ENCODE data around the gene SCAMP4.

The SCAMP4 gene

GRCh38 chr19:1953037-1953436 is 47.8 kb downstream of the SCAMP4 start:
- no peak overlapping the region for H3K4me3 ChIP-seq (ENCODE audit: low read length)
- no peak for TF ChIP-seq ZNF274 (IDR thresholded peaks at IDR 0.05; ENCODE audit: low read depth, low read length)

DNA sequence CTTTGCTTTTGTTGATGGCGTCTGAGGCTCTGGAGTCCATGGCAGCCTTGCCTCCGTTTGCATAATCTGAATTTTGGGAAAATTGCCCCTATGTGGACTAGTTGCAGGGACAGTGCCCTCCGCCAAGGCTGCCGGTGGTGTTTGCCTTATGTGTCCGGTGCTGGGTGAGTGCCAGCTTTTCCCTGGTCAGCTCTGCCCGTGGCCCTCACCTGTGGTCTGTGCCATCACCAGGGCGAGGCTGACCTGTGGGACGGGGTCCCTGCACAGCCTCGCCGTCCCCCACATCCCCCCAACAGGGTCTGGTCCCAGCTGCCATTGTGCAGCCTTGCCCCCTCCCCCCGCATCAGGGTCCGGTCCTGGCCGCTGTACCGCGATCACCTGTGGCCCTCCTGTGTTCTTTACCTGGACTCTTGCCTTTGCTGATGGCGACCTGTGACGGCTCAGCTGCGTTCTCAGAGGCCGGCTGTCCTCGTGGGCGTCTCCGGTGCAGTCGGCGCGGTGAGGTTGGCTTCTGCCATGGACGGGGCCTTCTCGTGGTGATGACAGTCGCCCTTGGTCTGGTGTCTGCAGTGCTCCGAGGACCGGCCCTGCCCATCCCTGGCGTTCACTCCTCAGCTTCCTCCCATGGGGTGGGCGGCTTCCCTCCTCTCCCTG is 48.4 kb downstream of the SCAMP4 start:
- no peak for TF ChIP-seq ZNF274 (IDR thresholded peaks at IDR 0.05; ENCODE audit: low read depth, low read length)
- no peak overlapping the region for H3K4me3 ChIP-seq (ENCODE audit: low read length)

DNA sequence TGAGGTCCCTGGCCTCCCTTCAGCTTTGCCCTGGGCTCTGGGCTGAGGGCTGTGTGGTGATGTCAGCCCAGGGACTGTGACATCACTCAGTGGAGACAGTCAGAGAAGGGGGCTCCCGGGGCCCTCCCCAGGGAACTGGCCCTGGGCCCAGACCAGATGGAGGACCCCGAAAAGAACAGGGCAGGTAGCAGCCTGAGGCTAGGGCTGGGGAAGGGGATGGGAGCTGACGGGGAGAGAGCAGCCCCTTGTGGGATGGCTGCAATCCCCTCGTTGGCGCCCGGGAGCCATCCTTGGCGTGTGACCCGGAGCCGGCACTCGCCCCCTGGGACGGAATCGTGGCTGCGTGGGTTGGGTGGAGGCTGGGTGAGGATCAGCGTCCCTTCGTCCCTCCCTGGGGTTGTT is 49.3 kb downstream of the SCAMP4 start:
- TF ChIP-seq ZNF274 (IDR thresholded peaks at IDR 0.05; ENCODE audit: low read depth, low read length) = no peak
- no peak overlapping the region for H3K4me3 ChIP-seq (ENCODE audit: low read length)

DNA sequence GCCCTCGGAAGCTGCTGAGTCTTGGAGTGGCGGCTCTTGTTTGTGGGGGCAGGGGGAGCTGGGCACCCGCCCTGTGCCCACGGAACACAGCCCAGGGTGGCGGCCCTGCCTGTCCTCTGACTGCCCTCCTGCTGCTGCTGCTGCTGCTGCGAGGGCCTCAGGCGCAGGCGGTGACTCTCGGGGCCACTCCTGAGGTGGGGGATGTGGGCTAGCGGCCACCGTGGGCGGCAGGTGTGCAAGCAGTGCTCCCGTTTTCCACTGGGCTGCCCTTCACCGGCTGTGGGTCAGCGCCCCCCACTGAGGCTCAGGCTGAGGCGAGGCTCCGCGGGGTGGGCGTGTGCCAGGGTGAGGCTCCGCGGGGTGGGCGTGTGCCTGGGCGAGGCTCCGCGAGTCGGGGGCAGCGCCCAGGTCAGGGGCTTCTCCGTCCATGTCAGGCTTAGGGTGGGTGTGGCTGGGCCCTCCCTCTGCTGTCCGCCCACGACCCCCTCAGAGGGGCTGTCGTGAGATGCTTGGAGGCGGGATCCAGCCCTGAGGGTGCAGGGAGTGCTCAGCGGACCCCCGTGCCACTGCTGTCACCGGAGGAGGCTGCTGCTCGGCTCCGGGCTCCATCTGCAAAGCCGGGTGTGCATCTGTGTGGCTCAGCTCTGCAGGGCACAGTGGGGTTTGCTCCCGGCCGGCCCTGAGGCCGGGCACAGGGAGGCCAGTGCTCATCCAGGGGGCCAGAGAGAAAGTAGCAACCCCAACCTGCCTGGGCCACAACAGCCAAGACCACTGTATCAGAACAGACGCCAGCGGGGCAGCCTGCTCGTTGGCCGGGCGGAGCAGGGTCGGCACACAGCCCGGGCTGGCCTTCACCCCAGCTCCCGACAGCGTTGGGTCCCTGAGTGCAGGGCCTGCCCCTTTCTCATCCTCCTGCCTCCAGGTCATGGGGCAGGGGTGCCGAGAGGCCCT is 50.2 kb downstream of the SCAMP4 start:
- H3K4me3 ChIP-seq (ENCODE audit: low read length) = no peak overlapping the region
- no peak for TF ChIP-seq ZNF274 (IDR thresholded peaks at IDR 0.05; ENCODE audit: low read depth, low read length)

- no peak overlapping the region for H3K4me3 ChIP-seq (ENCODE audit: low read length)
- TF ChIP-seq ZNF274 (IDR thresholded peaks at IDR 0.05; ENCODE audit: low read depth, low read length) = no peak
These were observed 50.9 kb downstream of the SCAMP4 start for GRCh38 chr19:1956122-1956494.

GRCh38 chr19:1956868-1957492 is 51.8 kb downstream of the SCAMP4 start:
- no peak overlapping the region for H3K4me3 ChIP-seq (ENCODE audit: low read length)
- TF ChIP-seq ZNF274 (IDR thresholded peaks at IDR 0.05; ENCODE audit: low read depth, low read length) = no peak

DNA sequence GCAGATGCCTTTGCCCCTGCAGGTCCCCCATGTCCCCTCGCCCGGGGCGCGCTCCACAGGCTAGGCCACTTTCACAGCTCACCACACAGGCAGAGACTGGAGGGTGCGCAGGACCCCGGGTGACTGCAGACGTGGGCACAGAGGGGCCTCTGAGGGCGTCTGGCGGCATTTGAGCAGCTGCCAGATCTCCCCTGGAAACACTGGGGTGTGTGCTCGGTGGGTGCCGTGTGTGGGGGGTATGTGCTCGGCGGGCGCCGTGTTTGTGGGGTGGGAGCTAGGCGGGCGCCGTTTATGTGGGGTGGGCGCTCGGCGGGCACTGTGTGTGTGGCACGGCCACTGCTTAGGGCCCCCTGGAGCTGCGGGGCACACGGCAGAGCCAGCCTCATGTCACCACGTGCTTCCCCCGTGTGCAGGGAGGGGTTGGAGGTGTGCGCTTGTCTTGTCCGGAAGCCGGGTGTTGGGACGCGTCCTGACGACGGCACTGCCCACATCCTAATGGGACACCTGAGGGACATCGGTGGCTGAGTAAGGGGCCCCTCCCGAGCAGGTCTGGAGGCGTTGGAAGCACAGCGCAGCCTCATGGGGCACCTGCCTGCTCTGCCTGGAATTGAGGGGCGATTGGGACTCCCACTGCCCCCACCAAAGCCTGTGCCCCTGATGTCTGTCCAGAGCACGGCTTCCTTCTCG is 52.5 kb downstream of the SCAMP4 start:
- TF ChIP-seq ZNF274 (IDR thresholded peaks at IDR 0.05; ENCODE audit: low read depth, low read length) = no peak

GRCh38 chr19:1959928-1960589 is 54.9 kb downstream of the SCAMP4 start:
- no peak for TF ChIP-seq ZNF274 (IDR thresholded peaks at IDR 0.05; ENCODE audit: low read depth, low read length)
- H3K4me3 ChIP-seq (ENCODE audit: low read length) = no peak overlapping the region

More for the DNA sequence above, 52.5 kb downstream of the SCAMP4 start:
- no peak overlapping the region for H3K4me3 ChIP-seq (ENCODE audit: low read length)

DNA sequence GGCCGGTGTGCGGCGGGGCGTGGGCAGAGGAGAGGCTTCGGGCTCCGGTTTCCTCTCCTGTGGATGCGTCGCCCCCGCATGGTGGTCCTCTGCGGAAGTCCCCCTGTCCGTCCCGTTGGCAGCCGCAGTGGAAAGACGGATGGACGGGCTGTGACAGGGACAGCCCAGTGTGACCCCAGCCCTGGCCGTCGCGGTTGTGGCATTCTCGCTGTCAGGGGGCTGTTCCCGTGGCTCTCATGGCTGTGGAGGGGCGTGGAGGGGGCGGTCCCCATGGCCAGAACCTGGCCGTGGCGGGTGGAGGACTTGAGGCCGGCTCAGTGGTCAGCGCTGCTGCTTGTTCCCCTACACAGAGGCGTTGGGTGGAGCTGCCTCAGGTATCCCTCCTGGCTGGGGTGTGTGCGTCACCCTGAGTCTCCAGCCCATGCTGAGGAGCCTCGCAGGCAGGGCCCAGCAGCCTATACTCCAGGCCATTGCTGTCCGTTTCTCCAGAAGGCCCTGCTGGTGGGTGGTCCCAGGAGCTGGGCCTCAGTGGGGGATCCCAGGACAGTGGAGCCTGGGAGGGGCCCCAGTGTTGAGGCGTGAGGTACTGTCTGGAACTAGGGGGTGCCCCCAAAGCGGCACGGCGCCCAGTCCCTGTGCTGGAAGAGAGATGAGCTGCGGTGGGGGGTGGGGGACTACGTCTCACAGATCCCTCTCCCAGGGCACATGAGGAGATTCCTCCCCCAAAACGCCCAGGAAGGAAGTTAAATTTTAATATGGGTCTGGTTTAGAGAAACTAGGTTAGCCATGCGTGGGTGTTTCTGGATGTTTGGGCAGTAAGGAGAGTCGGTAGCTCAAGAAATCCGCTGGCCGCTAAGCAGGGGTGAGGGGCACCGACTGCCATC is 56.0 kb downstream of the SCAMP4 start:
- no peak overlapping the region for H3K4me3 ChIP-seq (ENCODE audit: low read length)
- no peak for TF ChIP-seq ZNF274 (IDR thresholded peaks at IDR 0.05; ENCODE audit: low read depth, low read length)

GRCh38 chr19:1962674-1963073 is 57.5 kb downstream of the SCAMP4 start:
- no peak for TF ChIP-seq ZNF274 (IDR thresholded peaks at IDR 0.05; ENCODE audit: low read depth, low read length)
- no peak overlapping the region for H3K4me3 ChIP-seq (ENCODE audit: low read length)

DNA sequence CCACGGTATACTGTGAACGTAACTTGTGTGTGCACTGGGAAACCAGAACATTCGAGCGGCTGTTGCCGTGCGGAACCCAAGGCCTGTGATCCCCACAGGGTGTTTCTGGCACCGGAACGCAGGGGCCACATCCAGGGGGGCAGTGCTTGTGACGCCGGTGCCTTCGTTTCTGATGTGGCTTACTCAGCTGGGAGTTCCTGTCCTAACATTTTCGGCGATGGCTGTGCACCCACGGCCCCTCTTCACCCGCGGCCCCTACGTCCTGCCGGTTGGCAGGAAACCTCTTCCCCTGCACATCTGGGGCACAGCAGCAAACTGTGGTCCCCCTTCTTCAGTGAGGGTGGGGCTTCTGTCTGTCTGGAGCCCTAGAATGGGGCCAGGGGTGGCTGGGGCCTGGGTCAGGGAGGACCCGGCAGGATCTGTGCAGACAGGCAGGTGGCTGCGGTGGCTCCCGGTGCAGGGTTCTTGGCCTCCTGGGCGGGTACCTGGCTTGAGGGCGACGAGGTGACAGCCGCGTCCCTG is 61.9 kb downstream of the SCAMP4 start:
- no peak overlapping the region for H3K4me3 ChIP-seq (ENCODE audit: low read length)
- no peak for TF ChIP-seq ZNF274 (IDR thresholded peaks at IDR 0.05; ENCODE audit: low read depth, low read length)

- TF ChIP-seq ZNF274 (IDR thresholded peaks at IDR 0.05; ENCODE audit: low read depth, low read length) = no peak
These were observed 63.3 kb downstream of the SCAMP4 start for GRCh38 chr19:1968279-1969175.

More at GRCh38 chr19:1968279-1969175, 63.3 kb downstream of the SCAMP4 start:
- no peak overlapping the region for H3K4me3 ChIP-seq (ENCODE audit: low read length)
